Measurements from ENCODE around the gene CALHM2.
A peak's percentile ranks its signal among the peaks of the same experiment; 100 is the strongest.
"Not testable (repeated sequence)": the region's sequence is repeated elsewhere in the genome, so short reads cannot be mapped to it uniquely, and the experiment has no call there.

CALHM2 gene

DNA sequence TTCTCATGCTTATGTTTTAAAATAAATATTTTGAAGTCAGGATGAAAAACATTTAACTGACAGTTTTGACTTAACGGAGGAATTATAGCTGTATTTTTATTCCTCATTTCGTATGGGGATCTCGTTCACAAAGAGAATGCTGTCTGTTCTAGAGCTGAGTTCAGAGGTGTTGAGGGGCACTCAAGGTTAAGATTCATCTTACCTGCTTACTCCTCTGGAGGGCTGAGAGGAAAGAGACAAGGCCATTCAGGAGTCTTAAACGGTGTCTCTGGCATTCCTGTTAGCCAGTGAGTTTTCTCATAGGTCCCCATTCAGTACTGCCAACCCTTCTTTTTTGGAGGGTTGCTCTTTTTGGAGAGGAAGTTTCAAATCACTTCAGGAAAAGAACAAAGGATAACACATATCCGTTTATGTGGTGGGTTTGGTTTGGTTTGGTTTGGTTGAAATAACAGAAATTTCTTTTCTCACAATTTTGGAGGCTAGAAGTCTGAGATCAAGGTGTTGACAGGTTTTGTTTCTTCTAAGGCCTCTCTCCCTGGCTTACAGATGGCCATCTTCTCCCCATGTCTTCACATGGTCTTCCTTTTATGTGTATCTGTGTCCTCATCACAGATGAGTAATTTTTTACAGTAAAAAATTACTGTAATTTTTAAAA lies 23.1 kb downstream of the CALHM2 start:
- no peak overlapping the region for H3K27ac ChIP-seq
- no peak for DNase-seq (ENCODE audit: low read depth, low spot score)

DNA sequence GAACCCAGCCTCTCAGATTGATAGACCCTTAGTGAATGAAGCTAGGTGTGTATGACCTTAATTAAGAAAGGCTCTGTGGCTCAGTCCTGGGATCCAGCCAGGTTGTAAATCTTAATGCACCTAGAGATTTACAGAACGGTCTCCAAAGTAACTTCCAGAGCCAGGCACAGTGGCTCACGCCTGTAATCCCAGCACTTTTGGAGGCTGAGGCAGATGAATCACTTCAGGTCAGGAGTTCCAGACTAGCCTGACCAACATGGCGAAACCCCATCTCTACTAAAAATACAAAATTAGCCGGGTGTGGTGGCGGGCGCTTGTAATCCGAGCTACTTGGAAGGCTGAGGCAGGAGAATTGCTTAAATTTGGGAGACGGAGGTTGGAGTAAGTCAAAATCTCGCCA lies 24.3 kb downstream of the CALHM2 start:
- no peak for DNase-seq (ENCODE audit: low read depth, low spot score)
- no peak overlapping the region for H3K27ac ChIP-seq

DNA sequence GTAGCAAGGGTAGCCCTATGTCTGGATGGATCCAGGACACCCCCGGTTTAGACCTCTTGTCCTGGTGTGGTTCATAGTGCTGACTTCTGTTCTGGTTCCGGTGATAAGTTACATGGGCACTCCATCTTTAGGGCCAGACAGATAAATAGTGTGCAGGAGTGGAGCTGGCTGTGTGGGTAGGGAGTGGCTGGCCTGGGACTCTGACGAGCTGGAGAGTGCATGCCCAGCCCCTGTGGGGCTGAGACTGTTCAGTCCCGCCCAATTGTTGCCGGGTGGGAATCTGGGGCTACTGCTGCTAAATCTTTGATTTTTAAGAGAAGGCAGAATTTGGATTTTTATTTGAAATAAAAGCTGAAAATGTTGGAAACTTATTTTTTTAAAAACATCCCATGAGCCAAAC lies 28.4 kb downstream of the CALHM2 start:
- H3K27ac ChIP-seq, result no peak overlapping the region
- no peak for DNase-seq (ENCODE audit: low read depth, low spot score)

DNA sequence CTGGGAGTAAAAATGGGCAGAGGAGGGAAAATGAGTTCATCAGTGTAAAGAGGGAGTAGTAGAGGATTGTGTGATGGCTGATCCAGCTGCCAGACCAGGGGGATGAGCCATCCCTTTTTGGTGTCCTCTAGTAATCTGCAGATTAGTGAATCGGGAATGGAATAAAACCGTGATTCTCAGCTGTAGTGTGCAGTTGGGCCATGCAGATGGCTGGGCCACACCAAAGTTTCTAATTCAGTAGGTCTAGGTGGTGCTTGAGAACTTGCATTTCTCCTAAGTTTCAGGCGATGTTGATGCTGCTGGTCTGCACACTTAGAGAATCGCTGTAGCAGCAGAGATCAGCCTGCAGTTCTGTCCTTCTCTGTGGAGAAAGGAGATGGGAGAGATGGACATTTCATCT lies 33.1 kb downstream of the CALHM2 start:
- H3K27ac ChIP-seq, result no peak overlapping the region
- no peak for DNase-seq (ENCODE audit: low read depth, low spot score)

DNA sequence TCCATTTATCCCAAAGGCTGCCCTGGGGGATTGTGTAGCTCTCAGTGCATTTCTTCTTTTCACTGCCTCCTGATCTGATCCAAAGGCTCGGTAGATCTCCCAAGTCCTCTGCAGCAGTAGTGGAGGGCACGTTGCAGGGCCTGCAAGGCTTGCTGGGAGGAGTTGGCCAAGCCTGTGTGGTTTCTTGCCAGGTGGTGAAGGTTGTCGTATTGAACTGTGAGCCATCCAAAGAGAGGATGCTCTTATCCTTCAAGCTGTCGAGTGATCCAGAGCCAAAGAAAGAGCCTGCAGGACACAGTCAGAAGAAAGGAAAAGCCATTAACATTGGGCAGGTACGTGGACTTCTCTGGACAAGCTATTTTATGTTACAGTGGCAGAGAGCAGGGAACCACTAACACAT lies 34.6 kb downstream of the CALHM2 start:
- DNase-seq (ENCODE audit: low read depth, low spot score), result no peak

DNA sequence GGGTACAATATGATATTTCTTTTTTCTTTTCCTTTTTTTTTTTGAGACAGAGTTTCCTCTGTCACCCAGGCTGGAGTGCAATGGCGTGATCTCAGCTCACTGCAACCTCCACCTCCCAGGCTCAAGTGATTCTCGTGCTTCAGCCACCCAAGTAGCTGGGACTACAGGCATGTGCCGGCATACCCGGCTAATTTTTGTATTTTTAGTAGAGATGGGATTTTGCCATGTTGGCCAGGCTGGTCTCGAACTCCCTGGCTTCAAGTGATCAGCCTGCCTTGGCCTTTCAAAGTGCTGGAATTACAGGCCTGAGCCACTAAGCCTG lies 35.1 kb downstream of the CALHM2 start:
- not testable (repeated sequence) for DNase-seq (ENCODE audit: low read depth, low spot score); H3K27ac ChIP-seq

More for the DNA sequence above, 34.6 kb downstream of the CALHM2 start:
- H3K27ac ChIP-seq, result no peak overlapping the region

DNA sequence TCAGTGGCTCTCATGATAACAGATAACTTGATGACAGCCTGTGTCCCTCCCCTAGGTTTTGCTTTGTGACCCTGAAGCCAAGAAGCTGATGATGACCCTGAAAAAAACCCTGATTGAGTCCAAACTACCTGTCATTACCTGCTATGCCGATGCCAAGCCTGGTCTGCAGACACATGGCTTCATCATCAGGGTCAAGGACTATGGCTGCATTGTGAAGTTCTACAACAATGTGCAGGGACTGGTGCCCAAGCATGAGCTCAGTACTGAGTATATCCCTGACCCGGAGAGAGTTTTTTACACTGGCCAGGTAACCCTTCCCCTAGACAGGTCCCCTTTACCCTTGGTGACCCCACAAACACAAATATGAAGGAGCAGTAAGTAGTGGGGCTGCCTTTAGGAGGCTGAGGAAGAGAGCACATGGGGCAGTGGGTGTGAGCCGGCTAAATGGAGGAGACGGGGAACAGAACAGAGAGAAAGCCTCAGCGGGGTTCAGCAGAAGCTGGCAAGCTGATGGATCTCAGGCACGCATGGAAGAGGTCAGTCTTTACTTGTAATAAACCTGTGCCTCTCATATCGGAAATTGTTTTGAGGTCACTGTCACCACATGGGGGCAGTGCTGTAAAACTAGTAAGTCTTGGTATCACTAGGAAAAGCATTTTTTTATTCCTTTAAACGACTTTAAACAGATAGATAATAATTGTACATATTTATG lies 35.6 kb downstream of the CALHM2 start:
- no peak overlapping the region for H3K27ac ChIP-seq
- no peak for DNase-seq (ENCODE audit: low read depth, low spot score)

DNA sequence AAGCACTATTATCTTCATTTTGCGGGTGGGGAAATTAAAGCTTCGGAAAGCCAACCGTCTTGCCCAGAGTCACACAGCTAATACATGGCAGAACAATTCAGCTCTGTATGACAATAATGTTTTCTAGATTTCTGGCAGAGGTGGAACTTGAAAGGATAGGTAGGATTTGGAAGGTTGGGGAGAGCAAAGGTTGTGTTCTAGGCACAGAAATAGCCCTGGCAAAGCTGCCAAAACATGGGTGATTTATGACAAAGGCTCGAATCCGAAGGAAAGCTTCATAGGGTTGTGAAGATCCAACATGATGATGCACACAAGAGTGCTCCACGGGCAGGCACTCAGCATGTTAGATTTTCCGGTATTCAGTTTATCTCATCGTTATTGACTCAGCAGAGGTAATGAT lies 36.6 kb downstream of the CALHM2 start:
- H3K27ac ChIP-seq, result no peak overlapping the region
- no peak for DNase-seq (ENCODE audit: low read depth, low spot score)

GRCh38 chr10:103413564-103413963 lies 38.6 kb downstream of the CALHM2 start:
- no peak overlapping the region for H3K27ac ChIP-seq

DNA sequence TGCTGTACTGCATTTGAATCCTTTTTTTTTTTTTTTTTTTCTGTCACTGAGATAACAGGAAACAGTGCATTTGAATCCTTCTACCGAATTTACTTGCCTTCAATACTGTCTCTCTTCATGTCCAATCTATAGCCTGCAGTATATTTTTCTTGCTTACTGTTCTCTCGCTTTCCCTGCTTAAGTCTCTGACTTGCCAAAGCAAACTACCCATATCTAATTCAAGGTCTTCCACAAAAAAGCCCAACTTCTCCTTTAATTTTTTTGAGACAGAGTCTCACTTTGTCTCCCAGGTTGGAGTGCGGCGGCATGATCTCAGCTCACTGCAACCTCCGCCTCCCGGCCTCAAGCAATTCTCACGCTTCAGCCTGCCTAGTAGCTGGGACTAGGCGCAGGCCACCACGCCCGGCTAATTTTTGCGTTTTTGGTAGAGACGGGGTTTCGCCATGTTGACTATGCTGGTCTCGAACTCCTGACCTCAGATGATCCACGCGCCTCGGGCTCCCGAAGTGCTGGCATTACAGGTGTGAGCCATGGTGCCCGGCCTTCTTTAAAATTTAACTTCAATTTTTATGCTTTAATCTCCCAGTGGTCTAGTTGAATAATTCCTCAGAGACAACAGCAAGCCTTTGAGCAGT lies 54.9 kb downstream of the CALHM2 start:
- DNase-seq (ENCODE audit: low read depth, low spot score), result no peak
- H3K27ac ChIP-seq, result peak overlapping the region; percentile 63

More at GRCh38 chr10:103413564-103413963, 38.6 kb downstream of the CALHM2 start:
- no peak for DNase-seq (ENCODE audit: low read depth, low spot score)

- no peak for DNase-seq (ENCODE audit: low read depth, low spot score)
- peak overlapping the region; percentile 63 for H3K27ac ChIP-seq
Measured at GRCh38 chr10:103396789-103397087, 55.4 kb downstream of the CALHM2 start.
